ENCODE data around the gene SDK1. TPM values are rescaled to one million over a fixed set of nuclear protein-coding genes. Genes with fewer than 3 reads are reported as not detected.

SDK1 gene
- total RNA-seq, 2 experiments from 2014 or later, result 0.20 to 0.25 TPM

DNA sequence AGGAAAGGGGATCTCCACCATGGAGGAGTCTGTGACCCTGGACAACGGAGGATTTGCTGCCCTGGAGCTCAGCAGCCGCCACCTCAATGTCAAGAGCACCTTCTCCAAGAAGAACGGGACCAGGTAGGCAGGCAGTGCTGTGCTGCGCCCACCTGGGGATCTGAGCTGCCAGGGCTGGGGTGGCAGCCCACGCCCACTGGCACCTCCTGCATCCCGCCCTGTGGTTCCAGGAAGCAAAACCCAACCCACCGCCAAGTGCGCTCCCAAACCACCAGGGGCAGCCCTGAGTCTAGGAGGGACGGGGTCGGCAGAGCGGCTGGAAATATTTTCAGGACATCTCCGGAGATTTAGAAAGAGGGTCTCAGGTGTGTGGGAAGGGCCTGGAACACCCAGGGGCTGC, 940.7 kb downstream of the SDK1 start:
- Mint-ChIP-seq H3K36me3 (no peaks in the 10 kb centered on the region), H3K4me3 (no peak overlapping the region), H3K4me1 (peaks cover 6% of the 10 kb centered on the region), H3K27ac (no peak overlapping the region), H3K27me3 (peaks cover 1% of the 10 kb centered on the region), H3K9me3 (peaks cover 3% of the 10 kb centered on the region)
- DNase-seq (no peak), ATAC-seq (ENCODE audit: low read depth) (no peak)
- POLR2A ChIA-PET, result no interaction called here

DNA sequence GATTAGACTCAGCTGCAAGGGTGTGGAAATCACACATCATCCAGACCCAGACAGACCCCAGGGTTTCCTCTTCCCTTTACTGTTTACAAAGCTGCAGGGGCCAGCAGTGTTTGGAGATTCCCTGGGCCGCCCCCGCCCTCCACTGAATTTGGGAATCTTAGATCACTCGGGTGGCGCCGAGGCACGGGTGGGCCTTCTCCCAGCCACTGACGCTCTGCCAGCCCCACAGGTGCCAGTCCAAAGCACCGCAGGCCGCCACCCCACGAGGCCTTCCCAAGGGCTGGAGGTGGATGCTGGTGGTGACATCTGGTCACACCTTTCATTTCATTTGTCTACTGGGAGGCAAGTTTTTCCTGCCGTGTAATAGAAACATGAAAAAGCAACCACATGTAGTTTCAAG, 941.7 kb downstream of the SDK1 start:
- H3K27me3 Mint-ChIP-seq, result no peaks in the 10 kb centered on the region
- no peaks in the 10 kb centered on the region for H3K36me3 Mint-ChIP-seq
- peaks cover 6% of the 10 kb centered on the region for H3K4me1 Mint-ChIP-seq
- no peak for ATAC-seq (ENCODE audit: low read depth)
- H3K27ac Mint-ChIP-seq, result no peak overlapping the region
- no peak overlapping the region for H3K4me3 Mint-ChIP-seq
- no peak for DNase-seq
- POLR2A ChIA-PET, result no interaction called here
- H3K9me3 Mint-ChIP-seq, result peaks cover 3% of the 10 kb centered on the region

DNA sequence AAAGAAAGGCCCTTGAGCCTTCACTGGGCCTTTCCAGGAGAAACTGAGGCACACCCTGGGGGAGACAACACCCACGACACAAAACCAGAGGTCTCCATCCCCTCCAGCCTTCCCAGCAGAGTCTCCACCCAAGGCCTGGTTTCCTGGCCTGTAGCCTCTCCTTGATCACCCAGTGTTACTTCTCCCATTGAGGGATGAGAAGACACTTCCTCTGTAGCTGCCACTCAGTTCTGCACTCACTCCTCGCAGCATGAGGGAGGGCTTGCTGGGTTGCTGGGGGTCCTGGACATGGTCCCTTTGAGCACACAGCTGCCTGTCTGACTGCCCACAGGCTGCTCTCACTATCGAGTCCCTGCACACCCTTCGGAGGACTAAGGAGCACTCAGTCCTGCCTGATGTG, 943.0 kb downstream of the SDK1 start:
- no peak for ATAC-seq (ENCODE audit: low read depth)
- Mint-ChIP-seq H3K36me3 (no peaks in the 10 kb centered on the region), H3K4me1 (peaks cover 6% of the 10 kb centered on the region), H3K27me3 (no peaks in the 10 kb centered on the region), H3K9me3 (peaks cover 11% of the 10 kb centered on the region), H3K4me3 (no peak overlapping the region), H3K27ac (no peak overlapping the region)
- DNase-seq, result no peak
- POLR2A ChIA-PET, result no interaction called here

DNA sequence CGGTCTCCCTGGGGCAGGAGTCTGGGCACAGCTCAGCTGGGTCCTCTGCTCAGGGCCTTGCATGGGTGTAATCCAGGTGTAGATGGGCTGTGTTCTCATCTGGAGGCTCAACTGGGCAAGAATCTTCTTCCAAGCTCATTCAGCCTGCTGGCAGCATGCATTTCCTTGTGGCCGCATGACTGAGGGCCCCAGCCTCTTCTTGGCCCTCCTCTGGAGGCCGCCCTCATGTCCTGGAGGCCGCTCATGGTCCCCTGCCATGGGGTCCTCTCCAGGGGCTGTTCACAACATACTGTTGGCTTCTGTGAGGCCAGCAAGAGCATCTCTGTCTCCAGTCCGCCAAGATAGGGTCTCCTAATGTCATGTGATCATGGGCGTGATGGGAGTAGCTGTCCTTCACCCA, 943.6 kb downstream of the SDK1 start:
- peaks cover 6% of the 10 kb centered on the region for H3K4me1 Mint-ChIP-seq
- no peak for ATAC-seq (ENCODE audit: low read depth)

DNA sequence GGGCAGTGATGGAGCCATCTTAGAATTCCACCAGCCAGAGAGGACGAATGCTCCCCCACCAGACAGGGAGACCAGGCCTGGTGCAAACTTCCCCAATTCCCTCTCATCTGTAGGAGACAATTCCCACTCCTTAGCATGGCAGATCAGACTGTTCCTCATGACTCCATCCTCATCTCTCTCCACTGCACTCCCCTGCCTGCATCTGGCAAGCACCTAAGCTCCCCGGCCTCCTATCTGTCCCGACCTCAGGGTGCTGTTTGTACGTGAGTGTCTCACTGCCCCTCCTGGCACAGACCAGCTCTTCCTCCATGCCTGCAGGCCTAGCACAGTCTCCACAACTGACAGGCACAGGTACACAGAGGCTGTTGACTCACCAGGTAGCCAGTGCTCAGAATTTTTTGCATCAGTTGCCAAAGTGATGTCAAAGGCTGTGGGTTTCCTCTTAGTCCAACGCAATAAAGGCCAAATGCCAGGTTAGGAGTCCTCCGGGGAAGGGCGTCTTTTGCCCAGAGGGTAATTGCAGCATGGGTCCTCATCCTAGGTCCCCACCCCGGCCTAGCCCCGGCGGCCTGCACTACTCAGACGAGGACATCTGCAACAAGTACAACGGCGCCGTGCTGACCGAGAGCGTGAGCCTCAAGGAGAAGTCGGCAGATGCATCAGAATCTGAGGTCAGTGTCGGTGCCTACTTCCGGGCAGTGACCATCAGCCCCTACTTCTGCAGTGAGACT, 944.2 kb downstream of the SDK1 start:
- no peaks in the 10 kb centered on the region for H3K36me3 Mint-ChIP-seq

More for the DNA sequence above, 943.6 kb downstream of the SDK1 start:
- no peaks in the 10 kb centered on the region for H3K27me3 Mint-ChIP-seq
- H3K4me3 Mint-ChIP-seq, result no peak overlapping the region
- POLR2A ChIA-PET, result no interaction called here
- no peak overlapping the region for H3K27ac Mint-ChIP-seq
- H3K9me3 Mint-ChIP-seq, result peaks cover 11% of the 10 kb centered on the region
- H3K36me3 Mint-ChIP-seq, result no peaks in the 10 kb centered on the region
- no peak for DNase-seq

DNA sequence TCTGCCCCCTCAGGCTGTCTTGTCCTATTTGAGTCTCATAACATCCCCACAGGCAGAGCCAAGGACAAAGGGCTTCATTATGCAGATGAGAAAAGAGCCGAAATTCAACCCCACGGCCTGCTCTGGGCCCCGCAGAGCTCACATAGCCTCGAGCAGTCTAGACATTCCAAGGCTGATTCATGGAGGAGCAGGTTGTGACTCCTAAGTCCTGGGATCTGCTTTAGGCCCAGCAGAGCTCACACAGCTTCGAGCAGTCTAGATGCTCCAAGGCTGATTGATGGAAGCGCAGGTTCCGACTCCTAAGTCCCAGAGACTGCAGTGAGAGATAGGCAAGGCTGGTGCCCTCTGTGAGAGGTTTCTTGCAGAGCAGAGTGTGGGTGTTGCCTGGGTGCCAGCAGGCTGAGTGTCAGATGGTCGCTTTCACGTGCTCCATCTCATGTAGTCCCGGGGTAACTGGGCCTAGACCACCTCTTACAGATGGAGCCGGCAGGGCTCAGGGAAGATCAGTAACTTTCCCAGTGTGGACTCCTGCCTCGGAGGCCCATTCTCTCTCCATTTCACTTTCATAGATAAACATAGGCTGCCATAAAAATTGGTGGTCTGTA, 944.9 kb downstream of the SDK1 start:
- no peak overlapping the region for H3K4me3 Mint-ChIP-seq
- no peaks in the 10 kb centered on the region for H3K36me3 Mint-ChIP-seq
- no peak for ATAC-seq (ENCODE audit: low read depth)
- DNase-seq, result no peak
- peaks cover 13% of the 10 kb centered on the region for H3K9me3 Mint-ChIP-seq
- POLR2A ChIA-PET, result no interaction called here
- H3K4me1 Mint-ChIP-seq, result peaks cover under 1% of the 10 kb centered on the region
- H3K27me3 Mint-ChIP-seq, result no peaks in the 10 kb centered on the region
- H3K27ac Mint-ChIP-seq, result no peak overlapping the region

More for the DNA sequence above, 944.2 kb downstream of the SDK1 start:
- POLR2A ChIA-PET, result no interaction called here
- Mint-ChIP-seq H3K4me3 (no peak overlapping the region), H3K27me3 (no peaks in the 10 kb centered on the region), H3K27ac (no peak overlapping the region), H3K9me3 (peaks cover 11% of the 10 kb centered on the region), H3K4me1 (peaks cover 5% of the 10 kb centered on the region)
- DNase-seq, result no peak
- ATAC-seq (ENCODE audit: low read depth), result no peak

DNA sequence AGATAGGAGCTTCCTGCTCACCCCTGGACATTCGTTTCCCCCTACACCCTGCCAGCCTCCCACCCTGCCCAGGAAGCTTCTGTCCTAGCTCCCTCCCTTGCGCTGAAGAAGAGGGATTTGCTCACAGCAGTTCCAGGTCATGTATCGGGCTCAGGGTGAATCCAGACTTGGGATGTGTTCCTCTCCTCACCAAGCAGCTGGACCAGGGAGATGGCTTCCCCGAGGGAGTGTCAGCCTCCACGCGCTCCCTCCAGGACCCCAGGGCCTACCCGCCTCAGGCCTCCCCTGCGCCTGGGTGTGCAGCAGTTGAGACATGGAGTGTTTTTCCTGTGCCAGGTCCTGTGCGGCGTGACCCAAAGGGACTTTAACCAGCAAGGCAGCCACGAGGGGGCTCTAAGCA, 945.5 kb downstream of the SDK1 start:
- Mint-ChIP-seq H3K4me1 (no peaks in the 10 kb centered on the region), H3K9me3 (peaks cover 13% of the 10 kb centered on the region), H3K27ac (no peak overlapping the region), H3K4me3 (no peak overlapping the region), H3K36me3 (no peaks in the 10 kb centered on the region), H3K27me3 (no peaks in the 10 kb centered on the region)
- ATAC-seq (ENCODE audit: low read depth), result no peak
- POLR2A ChIA-PET, result no interaction called here
- DNase-seq, result no peak

DNA sequence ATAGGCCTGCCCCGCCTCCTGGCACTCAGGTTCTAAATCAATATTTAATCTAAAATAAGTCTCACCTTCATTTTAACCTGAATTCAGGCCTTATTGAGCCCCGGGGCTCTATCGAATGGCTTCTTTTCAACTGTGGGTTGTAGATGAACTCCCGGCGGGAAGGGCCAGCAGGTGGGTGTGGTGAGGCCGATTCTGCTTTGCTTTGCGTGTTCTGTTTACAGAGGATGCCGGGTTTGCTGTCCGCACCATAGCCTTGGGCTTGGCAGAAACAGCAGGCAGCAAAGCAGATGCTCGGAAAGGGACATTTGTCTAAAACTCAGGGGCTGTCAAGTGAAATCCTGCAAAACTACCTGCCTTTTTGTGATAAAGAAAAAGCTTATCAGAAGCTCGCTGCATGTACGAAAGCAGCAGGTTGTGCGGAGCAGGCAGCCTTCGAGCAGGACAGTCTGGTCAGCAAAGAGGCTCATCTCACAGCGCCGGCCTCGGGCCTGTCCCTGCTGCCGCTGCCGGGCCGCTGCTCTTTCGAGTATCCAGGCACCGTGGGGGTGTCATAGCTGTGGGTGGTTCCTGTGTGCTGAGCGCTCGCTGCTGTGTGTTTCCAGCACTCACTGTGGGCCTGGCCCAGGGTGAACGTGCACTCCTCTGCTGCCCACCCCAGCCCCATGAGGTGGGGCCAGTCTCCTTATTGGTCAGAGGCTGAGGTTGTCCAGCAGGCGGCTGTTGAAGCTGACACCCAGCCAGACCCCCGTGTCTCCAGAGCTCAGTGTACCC, 946.2 kb downstream of the SDK1 start:
- peaks cover 14% of the 10 kb centered on the region for H3K9me3 Mint-ChIP-seq
- ATAC-seq (ENCODE audit: low read depth), result no peak
- H3K27ac Mint-ChIP-seq, result no peak overlapping the region
- H3K27me3 Mint-ChIP-seq, result no peaks in the 10 kb centered on the region
- H3K4me1 Mint-ChIP-seq, result no peaks in the 10 kb centered on the region
- DNase-seq, result no peak
- no peaks in the 10 kb centered on the region for H3K36me3 Mint-ChIP-seq
- POLR2A ChIA-PET, result no interaction called here
- no peak overlapping the region for H3K4me3 Mint-ChIP-seq

DNA sequence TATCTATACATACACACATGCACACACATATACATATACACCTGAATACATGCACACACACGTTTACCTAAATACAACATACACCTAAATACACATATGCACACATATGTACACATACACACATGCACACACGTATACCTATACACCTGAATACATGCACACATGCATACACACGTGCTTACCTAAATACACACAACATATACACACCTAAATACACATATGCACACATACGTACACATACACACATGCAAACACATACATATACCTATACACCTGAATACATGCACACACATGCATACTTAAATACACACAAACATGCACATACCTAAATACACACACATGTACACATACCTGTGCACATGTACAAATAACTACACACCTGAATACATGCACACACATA, 947.2 kb downstream of the SDK1 start:
- DNase-seq (no peak), ATAC-seq (ENCODE audit: low read depth) (no peak)
- Mint-ChIP-seq H3K9me3 (peaks cover 13% of the 10 kb centered on the region), H3K4me1 (no peaks in the 10 kb centered on the region), H3K36me3 (no peaks in the 10 kb centered on the region), H3K27ac (no peak overlapping the region), H3K4me3 (no peak overlapping the region), H3K27me3 (no peaks in the 10 kb centered on the region)
- POLR2A ChIA-PET, result no interaction called here

DNA sequence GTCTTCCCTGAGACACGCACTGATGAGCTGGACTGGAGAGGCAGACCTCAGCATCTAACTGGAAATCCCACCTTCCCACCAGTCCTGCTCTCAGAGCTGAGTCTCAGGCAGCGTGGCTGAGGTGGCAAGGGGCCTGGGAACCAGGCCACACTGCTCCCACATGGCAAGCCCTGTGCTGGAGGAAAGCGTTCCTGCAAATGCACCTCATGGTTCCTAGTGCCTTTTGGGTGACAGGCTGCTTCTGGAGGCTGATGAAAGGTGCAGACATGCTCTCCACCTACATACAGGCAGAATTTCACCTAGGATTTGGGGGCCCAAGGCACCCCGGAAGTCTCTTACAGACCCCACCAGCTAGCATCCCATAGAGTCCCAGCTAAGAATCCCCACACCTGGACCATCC, 948.2 kb downstream of the SDK1 start:
- H3K4me1 Mint-ChIP-seq, result no peaks in the 10 kb centered on the region
- peaks cover 12% of the 10 kb centered on the region for H3K9me3 Mint-ChIP-seq
- POLR2A ChIA-PET, result no interaction called here
- DNase-seq (no peak), ATAC-seq (ENCODE audit: low read depth) (no peak)
- no peak overlapping the region for H3K27ac Mint-ChIP-seq
- no peaks in the 10 kb centered on the region for H3K27me3 Mint-ChIP-seq
- H3K36me3 Mint-ChIP-seq, result no peaks in the 10 kb centered on the region
- H3K4me3 Mint-ChIP-seq, result no peak overlapping the region

DNA sequence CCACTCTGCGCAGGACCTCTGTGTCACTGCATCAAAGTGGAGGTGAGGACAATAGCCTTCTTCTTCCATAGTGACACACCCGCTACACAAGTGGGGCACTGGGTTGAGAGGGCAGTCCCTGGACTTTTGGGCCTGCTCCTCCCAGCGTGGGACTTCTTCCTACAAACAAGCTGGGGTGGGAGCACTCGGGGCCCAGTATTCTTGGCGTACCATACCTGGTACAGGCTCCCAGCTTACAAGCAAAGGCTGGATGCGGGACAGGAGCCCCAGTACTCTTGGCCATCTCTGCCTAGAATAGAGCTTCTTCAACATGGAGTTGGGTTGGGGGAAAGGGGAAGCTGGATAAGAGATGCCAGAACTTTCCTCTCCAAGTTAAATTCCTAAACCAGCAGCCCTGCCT, 954.3 kb downstream of the SDK1 start:
- Mint-ChIP-seq H3K4me3 (no peak overlapping the region), H3K9me3 (peaks cover 6% of the 10 kb centered on the region), H3K27ac (no peak overlapping the region), H3K36me3 (no peaks in the 10 kb centered on the region), H3K4me1 (no peaks in the 10 kb centered on the region), H3K27me3 (no peaks in the 10 kb centered on the region)
- ATAC-seq (ENCODE audit: low read depth) (no peak), DNase-seq (no peak)
- POLR2A ChIA-PET, result no interaction called here

DNA sequence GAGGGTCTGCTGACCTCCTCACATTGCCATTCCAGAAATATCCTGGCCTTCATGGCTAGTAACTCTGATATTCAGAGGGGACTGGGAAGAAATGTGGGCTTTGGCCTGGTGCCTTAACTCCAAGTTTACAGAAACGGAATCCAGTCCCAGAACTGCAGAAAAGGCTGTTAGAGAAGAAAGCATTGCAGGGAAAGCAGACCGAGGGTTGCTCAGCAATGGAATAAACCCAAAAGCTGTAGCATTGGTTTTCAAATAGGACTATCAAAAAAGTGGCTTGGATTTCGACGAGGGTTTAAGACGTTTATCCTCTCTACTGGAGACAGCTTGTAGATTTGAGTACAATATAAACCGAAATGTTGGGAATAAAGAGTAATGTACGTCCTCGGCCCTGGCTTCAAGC, 955.2 kb downstream of the SDK1 start:
- Mint-ChIP-seq H3K27me3 (no peaks in the 10 kb centered on the region), H3K27ac (no peak overlapping the region), H3K4me1 (no peaks in the 10 kb centered on the region), H3K4me3 (no peak overlapping the region), H3K36me3 (no peaks in the 10 kb centered on the region), H3K9me3 (peaks cover 4% of the 10 kb centered on the region)
- DNase-seq (no peak), ATAC-seq (ENCODE audit: low read depth) (no peak)
- POLR2A ChIA-PET, result no interaction called here

DNA sequence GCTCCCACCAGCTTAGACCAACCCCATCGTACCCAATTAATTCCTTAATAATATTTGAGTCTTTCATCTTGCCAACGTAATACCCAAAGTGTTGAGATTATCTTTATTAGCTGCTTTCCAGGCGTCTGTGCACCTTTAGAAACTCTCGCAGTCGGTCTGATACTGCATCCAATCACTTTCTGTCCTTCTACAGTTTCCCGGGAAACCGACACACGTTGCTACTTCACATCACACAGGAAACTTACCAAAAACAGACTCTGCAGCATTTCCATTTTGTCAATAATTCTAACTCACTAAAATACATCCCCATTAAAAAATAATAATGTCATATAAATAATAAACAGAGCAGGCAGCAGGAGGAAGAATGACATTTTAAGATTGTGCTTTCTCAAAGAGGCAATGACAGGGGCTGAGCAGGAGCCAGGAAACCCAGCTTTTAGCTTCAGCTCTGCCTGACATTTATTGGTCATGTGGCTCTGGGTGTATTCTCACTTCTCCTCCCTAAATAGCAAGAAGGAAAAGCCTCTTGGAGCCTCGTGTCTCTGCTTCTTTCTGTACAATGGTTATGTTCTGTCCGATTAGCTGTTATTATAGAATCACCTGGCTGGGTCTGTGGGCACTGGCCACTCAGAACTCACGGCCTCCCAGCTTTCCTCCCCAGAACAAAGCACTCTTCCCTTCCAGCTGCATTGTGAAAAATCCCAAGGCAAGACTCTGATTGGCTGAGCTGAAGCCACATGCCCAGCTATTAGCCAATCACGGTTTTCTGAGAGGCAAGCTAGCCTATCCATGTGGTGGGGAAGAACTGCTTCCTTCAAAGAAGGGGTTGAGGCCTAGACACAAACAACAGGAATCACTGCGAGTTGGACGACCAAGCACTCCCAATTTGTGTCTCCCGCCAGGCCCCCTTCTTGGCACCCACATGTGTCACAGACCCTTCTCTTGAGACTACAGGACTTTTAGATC, 956.4 kb downstream of the SDK1 start:
- no peak overlapping the region for H3K27ac Mint-ChIP-seq

More for the DNA sequence above, 956.4 kb downstream of the SDK1 start:
- no peak overlapping the region for H3K4me3 Mint-ChIP-seq
- peaks cover 2% of the 10 kb centered on the region for H3K9me3 Mint-ChIP-seq
- POLR2A ChIA-PET, result no interaction called here
- no peaks in the 10 kb centered on the region for H3K4me1 Mint-ChIP-seq
- no peaks in the 10 kb centered on the region for H3K36me3 Mint-ChIP-seq
- DNase-seq (no peak), ATAC-seq (ENCODE audit: low read depth) (no peak)
- no peaks in the 10 kb centered on the region for H3K27me3 Mint-ChIP-seq

Data from activated naive CD8-positive, alpha-beta T cell treated with anti-CD3 and anti-CD28 coated beads, Interleukin-2, amount 10 ng/mL, durations not matched to agents 7 days and 5 days (primary cell).